Fibroblast of lung (primary cell): Measurements from ENCODE around the gene PRSS48. TPM values are rescaled to one million over a fixed set of nuclear protein-coding genes. Genes with fewer than 3 reads are reported as not detected.

ENCODE experiments used
- DNase-seq, 2 donors: peaks; one replicate each; pipeline versions ENCODE4 v3.0.0 to v3.0.0-alpha.2; 2010; ENCODE audit warnings: low read depth in 2 of 2
- H2AFZ ChIP-seq: 2 replicates; pipeline ENCODE4 v1.5.1; 2012; ENCODE audit warnings: low read length, control low read depth, inconsistent platforms
- H3K27ac ChIP-seq: 2 replicates; pipeline ENCODE4 v1.5.1; 2011; ENCODE audit warnings: low read length, control low read depth; ENCODE audit not compliant: insufficient read depth
- H3K27me3 ChIP-seq: 2 replicates; pipeline ENCODE4 v1.5.1; 2011; ENCODE audit warnings: mild to moderate bottlenecking, low read length; ENCODE audit not compliant: control insufficient read depth, insufficient read depth
- H3K36me3 ChIP-seq: 2 replicates; pipeline ENCODE4 v1.5.1; 2011; ENCODE audit warnings: low read length; ENCODE audit not compliant: control insufficient read depth, insufficient read depth
- H3K4me1 ChIP-seq: 2 replicates; pipeline ENCODE4 v1.5.1; 2011; ENCODE audit warnings: low read length; ENCODE audit not compliant: control insufficient read depth, insufficient read depth; ENCODE audit errors: extremely low read depth
- H3K4me2 ChIP-seq: 2 replicates; pipeline ENCODE4 v1.5.1; 2011; ENCODE audit warnings: low read length, control low read depth; ENCODE audit not compliant: insufficient read depth; ENCODE audit errors: extremely low read depth
- H3K4me3 ChIP-seq, 4 experiments: fragments of 200-600 bp in 1 of 4; sonication (generic) in 1 of 4; replicated peaks in 1 of 4; 2 replicates each; pipeline ENCODE4 v1.5.1; 2011 to 2016; ENCODE audit warnings: low read length in 4 of 4, low read depth in 3 of 4, mild to moderate bottlenecking in 3 of 4, control low read depth in 2 of 4, inconsistent platforms in 1 of 4, mixed read lengths in 1 of 4; ENCODE audit not compliant: insufficient read depth in 1 of 4; ENCODE audit errors: control extremely low read depth in 1 of 4
- H3K79me2 ChIP-seq: 2 replicates; pipeline ENCODE4 v1.5.1; 2012; ENCODE audit warnings: mild to moderate bottlenecking, low read length, inconsistent platforms; ENCODE audit not compliant: control insufficient read depth, insufficient read depth
- H3K9ac ChIP-seq: 2 replicates; pipeline ENCODE4 v1.5.1; 2011; ENCODE audit warnings: mild to moderate bottlenecking, low read length, control low read depth; ENCODE audit not compliant: insufficient read depth
- H3K9me3 ChIP-seq: 2 replicates; pipeline ENCODE4 v1.5.1; 2012; ENCODE audit warnings: low read depth, low read length; ENCODE audit not compliant: control insufficient read depth, insufficient read depth
- H4K20me1 ChIP-seq: 2 replicates; pipeline ENCODE4 v1.5.1; 2011; ENCODE audit warnings: low read length; ENCODE audit not compliant: control insufficient read depth, insufficient read depth; ENCODE audit errors: extremely low read depth
- EZH2 ChIP-seq: IDR thresholded peaks from 2 replicates; pipeline ENCODE4 v1.5.1; 2012; ENCODE audit warnings: low read length, control low read depth, mild to moderate bottlenecking; ENCODE audit errors: missing control alignments
- polyA plus RNA-seq, 2 donors: library from polyadenylated mRNA; depleted of rRNA in 1 of 2; stranded (reverse) in 1 of 2; unstranded in 1 of 2; fragments of >200 nt; gene quantifications; 2 replicates each; pipeline ENCODE4 v1.2.1, GENCODE V29; 2011 to 2012; ENCODE audit warnings: missing spikeins in 1 of 2
- total RNA-seq: library from RNA; depleted of rRNA; stranded (reverse); fragments of >200 nt; gene quantifications from 2 replicates; pipeline ENCODE4 v1.2.1, GENCODE V29; 2014
- TF ChIP-seq, protein P1 (sequence below), 2 donors: IDR thresholded peaks in 1 of 2; conservative IDR thresholded peaks in 1 of 2; 1 replicate in 1 of 2; 2 replicates in 1 of 2; pipeline ENCODE4 v1.5.1; 2011 to 2012; ENCODE audit warnings: low read length in 2 of 2, control low read depth in 1 of 2, inconsistent platforms in 1 of 2, low read depth in 1 of 2, mild to moderate bottlenecking in 1 of 2

PRSS48 gene
- total and polyA plus RNA-seq, 2 donors (not counting 1 experiment from before 2014, with no cell fraction given): not detected

DNA sequence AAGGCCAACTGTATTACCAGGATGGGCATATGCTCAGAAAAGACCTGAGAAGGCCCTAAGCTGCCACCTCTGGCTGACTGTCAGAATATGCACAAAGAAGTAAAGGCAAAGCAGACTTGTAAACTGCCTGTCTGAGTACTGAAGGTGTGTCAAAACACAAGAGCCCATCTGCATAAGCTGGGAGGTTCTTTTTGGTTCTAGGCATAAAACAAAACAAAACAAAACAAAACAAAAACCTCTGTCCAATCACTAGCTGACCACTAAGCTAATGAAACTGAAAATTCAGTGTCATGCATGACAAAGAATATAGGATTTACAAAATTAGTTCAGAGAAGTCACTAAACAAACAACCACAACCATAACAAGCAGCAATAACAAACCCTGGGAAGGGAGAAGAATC is 27.8 kb downstream of the PRSS48 start:
- H2AFZ ChIP-seq: no peak overlapping the region
- DNase-seq: no peak
- no peak overlapping the region for H3K4me2 ChIP-seq
- no peaks in the 10 kb centered on the region for H3K27me3 ChIP-seq
- H3K79me2 ChIP-seq: no peaks in the 10 kb centered on the region
- no peaks in the 10 kb centered on the region for H3K9me3 ChIP-seq
- no peak for TF ChIP-seq EZH2
- TF ChIP-seq, protein P1, sequence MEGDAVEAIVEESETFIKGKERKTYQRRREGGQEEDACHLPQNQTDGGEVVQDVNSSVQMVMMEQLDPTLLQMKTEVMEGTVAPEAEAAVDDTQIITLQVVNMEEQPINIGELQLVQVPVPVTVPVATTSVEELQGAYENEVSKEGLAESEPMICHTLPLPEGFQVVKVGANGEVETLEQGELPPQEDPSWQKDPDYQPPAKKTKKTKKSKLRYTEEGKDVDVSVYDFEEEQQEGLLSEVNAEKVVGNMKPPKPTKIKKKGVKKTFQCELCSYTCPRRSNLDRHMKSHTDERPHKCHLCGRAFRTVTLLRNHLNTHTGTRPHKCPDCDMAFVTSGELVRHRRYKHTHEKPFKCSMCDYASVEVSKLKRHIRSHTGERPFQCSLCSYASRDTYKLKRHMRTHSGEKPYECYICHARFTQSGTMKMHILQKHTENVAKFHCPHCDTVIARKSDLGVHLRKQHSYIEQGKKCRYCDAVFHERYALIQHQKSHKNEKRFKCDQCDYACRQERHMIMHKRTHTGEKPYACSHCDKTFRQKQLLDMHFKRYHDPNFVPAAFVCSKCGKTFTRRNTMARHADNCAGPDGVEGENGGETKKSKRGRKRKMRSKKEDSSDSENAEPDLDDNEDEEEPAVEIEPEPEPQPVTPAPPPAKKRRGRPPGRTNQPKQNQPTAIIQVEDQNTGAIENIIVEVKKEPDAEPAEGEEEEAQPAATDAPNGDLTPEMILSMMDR (conservative IDR thresholded peaks at IDR 0.05 in 1 of 2, IDR thresholded peaks at IDR 0.05 in 1 of 2; ENCODE audit: low read depth in 1 of 2, low read length in 2 of 2): no peak
- no peak overlapping the region for H3K27ac ChIP-seq
- H3K36me3 ChIP-seq: no peaks in the 10 kb centered on the region
- no peak overlapping the region for H3K9ac ChIP-seq
- no peak overlapping the region for H3K4me3 ChIP-seq
- H4K20me1 ChIP-seq: no peaks in the 10 kb centered on the region
- no peaks in the 10 kb centered on the region for H3K4me1 ChIP-seq

DNA sequence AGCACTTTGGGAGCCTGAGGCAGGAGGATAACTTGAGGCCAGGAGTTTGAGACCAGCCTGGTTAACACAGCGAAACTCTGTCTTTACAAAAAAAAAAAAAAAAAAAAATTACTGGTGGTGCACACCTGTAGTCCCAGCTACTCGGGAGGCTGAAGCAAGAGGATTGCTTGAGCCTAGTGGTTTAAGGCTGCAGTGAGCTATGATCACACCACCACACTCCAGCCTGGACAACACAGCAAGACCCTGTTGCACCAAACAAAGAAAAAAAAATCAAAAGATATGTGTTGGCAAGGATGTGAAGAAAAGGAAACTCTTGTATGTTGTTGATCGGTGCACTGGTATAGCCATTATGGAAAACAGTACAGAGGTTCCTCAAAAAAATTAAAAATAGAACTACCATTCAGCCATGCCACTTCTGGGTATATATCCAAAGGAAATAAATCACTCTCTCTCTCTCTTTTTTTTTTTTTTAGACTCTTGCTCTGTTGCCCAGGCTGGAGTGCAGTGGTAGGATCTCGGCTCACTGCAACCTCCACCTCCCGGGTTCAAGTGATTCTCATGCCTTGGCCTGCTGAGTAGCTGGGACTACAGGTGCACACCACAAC is 33.3 kb downstream of the PRSS48 start:
- no peak for TF ChIP-seq EZH2
- TF ChIP-seq, protein P1 (conservative IDR thresholded peaks at IDR 0.05 in 1 of 2, IDR thresholded peaks at IDR 0.05 in 1 of 2; ENCODE audit: low read depth in 1 of 2, low read length in 2 of 2): no peak
- H3K27ac ChIP-seq: no peak overlapping the region
- no peaks in the 10 kb centered on the region for H3K36me3 ChIP-seq
- no peaks in the 10 kb centered on the region for H3K4me1 ChIP-seq
- H3K4me2 ChIP-seq: no peak overlapping the region
- H2AFZ ChIP-seq: no peak overlapping the region
- no peaks in the 10 kb centered on the region for H3K79me2 ChIP-seq
- no peaks in the 10 kb centered on the region for H3K9me3 ChIP-seq
- no peaks in the 10 kb centered on the region for H3K27me3 ChIP-seq
- no peak overlapping the region for H3K4me3 ChIP-seq
- no peak for DNase-seq
- H3K9ac ChIP-seq: no peak overlapping the region
- H4K20me1 ChIP-seq: no peaks in the 10 kb centered on the region

DNA sequence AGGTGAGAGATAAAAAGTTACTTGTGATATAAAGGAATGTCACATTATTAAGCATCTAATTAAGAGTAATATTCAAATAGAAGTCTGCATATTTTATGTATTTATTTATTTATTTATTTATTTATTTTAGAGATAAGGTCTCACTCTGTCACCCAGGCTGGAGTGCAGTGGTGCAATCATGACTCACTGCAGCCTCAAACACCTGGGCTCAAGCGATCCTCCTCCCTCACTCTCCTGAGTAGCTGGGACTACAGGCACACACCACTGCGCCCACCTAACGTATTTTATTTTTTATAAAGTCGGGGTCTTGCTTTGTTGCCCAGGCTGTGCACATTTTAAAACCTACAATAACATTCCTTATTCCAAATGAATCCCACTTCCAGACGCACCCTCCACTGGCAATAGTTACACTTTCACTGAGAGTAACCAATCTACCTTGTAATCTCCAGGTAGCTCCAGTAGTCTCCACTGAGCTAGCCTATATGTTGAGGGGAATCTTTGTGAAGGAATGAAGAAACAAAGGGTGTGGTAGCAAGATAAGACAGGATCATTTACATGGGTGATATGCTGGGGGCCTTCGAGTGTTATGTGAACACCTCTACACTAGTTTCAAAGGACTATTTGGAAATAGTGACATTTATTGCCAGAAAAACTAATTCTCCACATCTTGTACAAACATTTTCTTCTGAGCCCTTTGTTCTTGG is 36.5 kb downstream of the PRSS48 start:
- no peak for DNase-seq
- H3K79me2 ChIP-seq: no peaks in the 10 kb centered on the region
- H4K20me1 ChIP-seq: no peaks in the 10 kb centered on the region
- H3K9ac ChIP-seq: no peak overlapping the region
- no peaks in the 10 kb centered on the region for H3K9me3 ChIP-seq
- no peak overlapping the region for H3K4me2 ChIP-seq
- H3K4me1 ChIP-seq: no peaks in the 10 kb centered on the region
- no peak overlapping the region for H3K4me3 ChIP-seq
- no peaks in the 10 kb centered on the region for H3K36me3 ChIP-seq
- no peak overlapping the region for H2AFZ ChIP-seq
- H3K27ac ChIP-seq: no peak overlapping the region
- H3K27me3 ChIP-seq: no peaks in the 10 kb centered on the region
- TF ChIP-seq, protein P1 (conservative IDR thresholded peaks at IDR 0.05 in 1 of 2, IDR thresholded peaks at IDR 0.05 in 1 of 2; ENCODE audit: low read depth in 1 of 2, low read length in 2 of 2): no peak
- no peak for TF ChIP-seq EZH2
